ENCODE data around the gene EQTN. TPM values are rescaled to one million over a fixed set of nuclear protein-coding genes. Genes with fewer than 3 reads are reported as not detected.
"Not testable (repeated sequence)": the region's sequence is repeated elsewhere in the genome, so short reads cannot be mapped to it uniquely, and the experiment has no call there.

The EQTN gene
- total RNA-seq, 1 donor from 2014 or later, result 1.2 TPM

DNA sequence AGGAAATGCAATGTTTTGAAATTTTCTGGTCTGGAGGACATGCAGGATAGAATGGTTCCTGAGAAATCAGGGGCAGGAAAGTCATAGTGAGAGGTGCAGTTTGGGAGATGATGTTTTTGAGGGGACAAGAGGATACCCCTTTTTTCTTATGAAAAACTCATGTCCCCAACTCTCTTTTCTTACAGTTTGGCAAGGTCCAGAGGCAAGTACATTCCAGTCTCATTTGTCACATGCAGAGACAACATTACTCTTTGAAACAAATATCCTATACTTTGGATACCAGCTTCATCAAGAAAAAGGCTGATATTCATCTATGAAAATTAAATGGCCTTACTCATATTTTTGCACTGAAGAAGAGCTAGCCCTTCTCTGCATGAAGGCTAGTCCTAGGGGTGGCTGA is 48.2 kb downstream of the EQTN start:
- Mint-ChIP-seq H3K9me3 (peaks cover 5% of the 10 kb centered on the region), H3K27ac (no peak overlapping the region), H3K27me3 (ENCODE audit: low read depth) (peaks cover 2% of the 10 kb centered on the region), H3K36me3 (no peaks in the 10 kb centered on the region), H3K4me3 (no peak overlapping the region), H3K4me1 (peaks cover 2% of the 10 kb centered on the region)
- no peak for DNase-seq (ENCODE audit: low spot score in 2 of 2, unreplicated experiment in 2 of 2)
- TF ChIP-seq, protein P1, sequence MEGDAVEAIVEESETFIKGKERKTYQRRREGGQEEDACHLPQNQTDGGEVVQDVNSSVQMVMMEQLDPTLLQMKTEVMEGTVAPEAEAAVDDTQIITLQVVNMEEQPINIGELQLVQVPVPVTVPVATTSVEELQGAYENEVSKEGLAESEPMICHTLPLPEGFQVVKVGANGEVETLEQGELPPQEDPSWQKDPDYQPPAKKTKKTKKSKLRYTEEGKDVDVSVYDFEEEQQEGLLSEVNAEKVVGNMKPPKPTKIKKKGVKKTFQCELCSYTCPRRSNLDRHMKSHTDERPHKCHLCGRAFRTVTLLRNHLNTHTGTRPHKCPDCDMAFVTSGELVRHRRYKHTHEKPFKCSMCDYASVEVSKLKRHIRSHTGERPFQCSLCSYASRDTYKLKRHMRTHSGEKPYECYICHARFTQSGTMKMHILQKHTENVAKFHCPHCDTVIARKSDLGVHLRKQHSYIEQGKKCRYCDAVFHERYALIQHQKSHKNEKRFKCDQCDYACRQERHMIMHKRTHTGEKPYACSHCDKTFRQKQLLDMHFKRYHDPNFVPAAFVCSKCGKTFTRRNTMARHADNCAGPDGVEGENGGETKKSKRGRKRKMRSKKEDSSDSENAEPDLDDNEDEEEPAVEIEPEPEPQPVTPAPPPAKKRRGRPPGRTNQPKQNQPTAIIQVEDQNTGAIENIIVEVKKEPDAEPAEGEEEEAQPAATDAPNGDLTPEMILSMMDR (IDR thresholded peaks at IDR 0.05; ENCODE audit: unreplicated experiment), result no peak

GRCh38 chr9:27247756-27248155 is 49.2 kb downstream of the EQTN start:
- TF ChIP-seq, protein P1 (IDR thresholded peaks at IDR 0.05; ENCODE audit: unreplicated experiment), result peak; percentile 46
- Mint-ChIP-seq H3K4me3 (no peak overlapping the region), H3K27me3 (ENCODE audit: low read depth) (no peaks in the 10 kb centered on the region), H3K27ac (no peak overlapping the region), H3K9me3 (peaks cover 11% of the 10 kb centered on the region), H3K4me1 (peaks cover 2% of the 10 kb centered on the region), H3K36me3 (no peaks in the 10 kb centered on the region)
- no peak for DNase-seq (ENCODE audit: low spot score in 2 of 2, unreplicated experiment in 2 of 2)

DNA sequence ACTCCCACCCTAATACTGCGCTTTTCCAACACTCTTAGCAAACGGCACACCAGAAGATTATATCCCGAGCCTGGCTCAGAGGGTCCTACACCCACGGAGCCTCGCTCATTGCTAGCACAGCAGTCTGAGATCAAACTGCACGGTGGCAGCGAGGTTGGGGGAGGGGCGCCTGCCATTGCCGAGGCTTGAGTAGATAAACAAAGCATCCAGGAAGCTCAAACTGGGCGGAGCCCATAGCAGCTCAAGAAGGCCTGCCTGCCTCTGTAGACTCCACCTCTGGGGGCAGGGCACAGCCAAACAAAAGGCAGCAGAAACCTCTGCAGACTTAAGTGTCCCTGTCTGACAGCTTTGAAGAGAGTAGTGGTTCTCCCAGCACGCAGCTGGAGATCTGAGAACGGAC is 57.3 kb downstream of the EQTN start:
- DNase-seq (ENCODE audit: low spot score in 2 of 2, unreplicated experiment in 2 of 2); H3K27ac Mint-ChIP-seq; H3K27me3 Mint-ChIP-seq (ENCODE audit: low read depth); H3K4me1 Mint-ChIP-seq; H3K36me3 Mint-ChIP-seq; H3K4me3 Mint-ChIP-seq: not testable (repeated sequence)
- H3K9me3 Mint-ChIP-seq, result peaks cover 59% of the 10 kb centered on the region

Other genes starting within 250 kb of the EQTN start
- 5.9 to 6.7 TPM (median 6.1 TPM) in 3 replicates for gene TEK, start 187.9 kb downstream of the EQTN start, total RNA-seq
- gene IFNK, start 227.1 kb upstream of the EQTN start, total RNA-seq, result not detected in 3 replicates
- 13.6 to 14.8 TPM (median 14.6 TPM) in 3 replicates for gene MOB3B, start 232.7 kb upstream of the EQTN start, total RNA-seq

All from mesothelial cell of epicardium (in vitro differentiated cells).